Rectal smooth muscle tissue (tissue), 1 donor: ENCODE data around the gene NEK3.
"Not testable (repeated sequence)": the region's sequence is repeated elsewhere in the genome, so short reads cannot be mapped to it uniquely, and the experiment has no call there.

Source experiments
- H3K27ac ChIP-seq: one replicate; pipeline ENCODE4 v1.7.0; 2013; ENCODE audit warnings: low read depth, low read length, inconsistent platforms
- H3K27me3 ChIP-seq: one replicate; pipeline ENCODE4 v1.7.0; 2013; ENCODE audit warnings: low read length; ENCODE audit not compliant: control insufficient read depth, insufficient read depth
- H3K36me3 ChIP-seq: one replicate; pipeline ENCODE4 v1.7.0; 2013; ENCODE audit warnings: low read length; ENCODE audit not compliant: control insufficient read depth, insufficient read depth
- H3K4me1 ChIP-seq: one replicate; pipeline ENCODE4 v1.7.0; 2013; ENCODE audit warnings: low read length; ENCODE audit not compliant: control insufficient read depth, insufficient read depth
- H3K4me3 ChIP-seq: one replicate; pipeline ENCODE4 v1.7.0; 2013; ENCODE audit warnings: low read length
- H3K9ac ChIP-seq: one replicate; pipeline ENCODE4 v1.7.0; 2013; ENCODE audit warnings: low read length

Gene NEK3

DNA sequence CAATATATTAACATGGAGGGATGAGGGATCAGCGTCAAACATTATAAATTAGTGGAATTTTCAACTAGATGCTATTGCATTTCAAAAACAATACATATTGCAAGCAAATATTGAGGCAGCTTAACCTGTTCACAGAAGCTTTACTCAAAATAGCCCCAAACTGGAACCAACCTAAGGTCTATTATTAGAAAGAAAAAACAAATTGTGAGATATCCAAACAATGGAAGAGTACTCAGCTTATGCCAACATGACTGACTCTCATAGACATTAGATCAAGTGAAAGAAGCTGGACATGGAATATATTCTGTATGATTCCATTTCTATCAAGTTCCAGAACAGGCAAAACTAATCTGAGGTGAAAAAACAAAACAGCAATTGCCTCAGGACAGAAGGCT is 27.6 kb upstream of the NEK3 start:
- Histone ChIP-seq H3K4me3 (no peak overlapping the region), H3K27me3 (no peaks in the 10 kb centered on the region), H3K27ac (no peak overlapping the region), H3K9ac (no peak overlapping the region), H3K36me3 (peaks cover 4% of the 10 kb centered on the region), H3K4me1 (peaks cover 2% of the 10 kb centered on the region)

DNA sequence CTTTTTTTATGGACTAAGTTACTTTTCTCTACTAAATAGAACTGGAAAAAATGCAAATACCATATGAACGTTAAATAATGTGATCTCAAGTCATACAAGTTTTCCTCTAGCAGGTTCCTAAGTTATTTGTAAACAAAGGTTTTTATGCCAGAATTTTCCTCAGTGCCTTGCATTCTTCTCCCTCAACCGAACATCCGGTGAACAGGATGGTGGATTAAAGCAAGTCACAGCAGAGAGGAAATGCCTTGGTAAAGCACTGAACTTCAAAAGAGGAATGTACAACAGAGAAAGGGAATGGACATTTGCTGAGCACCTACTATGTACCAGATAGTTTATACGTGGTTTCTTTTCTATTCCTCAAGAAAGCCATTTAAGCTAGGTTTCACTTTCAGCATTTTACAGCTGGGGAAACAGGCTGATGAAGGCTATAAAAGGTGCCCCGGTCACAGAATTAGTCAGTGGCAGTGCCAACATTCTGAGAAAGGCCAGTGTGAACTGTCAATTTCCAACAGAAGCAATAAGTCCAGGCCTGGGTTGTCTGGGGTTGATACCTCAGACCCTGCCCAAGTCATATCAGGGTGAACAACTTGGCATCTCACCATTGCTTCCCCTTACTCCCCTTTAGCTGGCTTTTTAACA is 22.0 kb upstream of the NEK3 start:
- not testable (repeated sequence) for H3K4me1 ChIP-seq, H3K27me3 ChIP-seq, H3K9ac ChIP-seq, H3K27ac ChIP-seq, H3K36me3 ChIP-seq, H3K4me3 ChIP-seq

DNA sequence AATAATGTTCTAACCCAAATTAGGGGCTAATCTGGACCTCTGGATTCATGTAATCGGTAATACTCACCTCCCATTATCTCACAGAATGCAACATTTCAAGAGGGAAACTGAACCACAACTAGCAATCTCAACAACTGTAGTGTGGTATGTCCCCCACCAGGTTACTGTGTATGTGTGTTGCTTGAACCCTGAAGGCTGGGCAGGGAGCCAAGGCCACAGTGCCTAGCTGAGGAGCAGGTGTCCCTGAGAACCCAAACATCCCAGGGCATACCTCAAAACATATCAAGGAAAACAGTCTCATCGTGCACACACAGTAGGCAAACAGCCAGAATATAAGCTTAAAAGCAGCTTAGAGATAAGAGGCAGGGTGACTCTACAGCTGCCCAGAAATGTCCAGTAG is 20.5 kb upstream of the NEK3 start:
- Histone ChIP-seq H3K4me3 (no peak overlapping the region), H3K36me3 (peaks cover 6% of the 10 kb centered on the region), H3K27me3 (no peaks in the 10 kb centered on the region), H3K27ac (no peak overlapping the region), H3K9ac (no peak overlapping the region), H3K4me1 (no peaks in the 10 kb centered on the region)

DNA sequence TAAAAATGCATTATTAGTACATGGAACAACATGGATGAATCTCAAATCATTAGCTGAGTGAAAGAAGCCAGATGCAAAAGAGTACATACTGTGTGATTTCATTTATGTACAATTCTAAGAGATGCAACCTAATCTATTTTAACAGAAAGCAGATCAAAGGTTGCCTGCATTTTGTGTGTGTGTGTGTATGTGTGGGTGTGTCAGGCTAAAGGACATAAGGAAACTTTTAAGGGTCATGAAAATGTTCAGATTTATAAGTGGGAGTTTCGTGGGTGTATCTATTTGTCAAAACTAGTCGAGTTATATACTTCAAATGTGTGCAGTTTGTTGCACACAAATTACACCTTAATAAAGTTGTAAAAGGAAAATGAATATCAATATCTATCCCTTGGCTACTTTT is 17.9 kb upstream of the NEK3 start:
- Histone ChIP-seq H3K9ac (no peak overlapping the region), H3K36me3 (peaks cover 5% of the 10 kb centered on the region), H3K4me3 (no peak overlapping the region), H3K27ac (no peak overlapping the region), H3K27me3 (no peaks in the 10 kb centered on the region), H3K4me1 (no peaks in the 10 kb centered on the region)

DNA sequence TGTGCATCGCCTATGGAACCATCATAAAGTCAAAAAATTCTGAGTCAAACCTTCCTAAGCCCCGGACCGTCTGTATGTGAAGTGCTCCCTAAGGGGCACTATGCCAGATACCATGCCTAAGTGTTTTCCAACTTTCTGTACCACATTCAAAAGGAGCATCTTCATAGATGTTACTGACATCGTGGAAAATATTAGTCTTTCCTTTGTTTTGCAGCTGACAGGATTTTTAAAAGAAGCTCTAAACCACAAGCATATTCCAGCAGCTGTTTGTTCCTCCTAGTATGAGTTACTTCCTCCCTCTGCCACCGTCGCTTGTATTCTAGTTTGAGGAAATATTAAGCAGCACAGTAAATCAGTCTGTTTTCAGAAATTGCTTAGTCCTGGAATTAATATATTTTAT is 14.6 kb upstream of the NEK3 start:
- not testable (repeated sequence) for H3K9ac ChIP-seq, H3K36me3 ChIP-seq, H3K27me3 ChIP-seq, H3K27ac ChIP-seq, H3K4me3 ChIP-seq, H3K4me1 ChIP-seq

DNA sequence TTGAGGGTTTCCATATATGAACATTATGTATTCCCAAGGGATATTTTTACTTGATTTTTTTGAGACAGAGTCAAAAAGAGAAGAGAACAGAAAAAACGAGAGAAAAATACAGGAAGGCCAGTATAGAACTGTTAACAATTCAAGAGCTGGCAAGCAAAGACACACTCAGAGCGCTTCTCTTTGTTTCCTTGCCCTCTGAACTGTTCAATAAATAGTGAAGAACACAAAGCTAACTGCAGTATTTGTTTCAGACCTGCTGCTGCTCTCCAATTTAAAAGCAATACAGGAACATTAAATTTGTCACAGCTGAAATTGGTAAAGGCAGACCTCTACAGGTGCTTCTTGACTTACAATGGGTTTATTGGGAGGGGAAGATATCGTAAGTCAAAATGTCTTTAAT is 14.0 kb upstream of the NEK3 start:
- Histone ChIP-seq H3K4me3 (no peak overlapping the region), H3K27ac (no peak overlapping the region), H3K27me3 (no peaks in the 10 kb centered on the region), H3K9ac (no peak overlapping the region), H3K36me3 (peaks cover 6% of the 10 kb centered on the region), H3K4me1 (no peaks in the 10 kb centered on the region)

DNA sequence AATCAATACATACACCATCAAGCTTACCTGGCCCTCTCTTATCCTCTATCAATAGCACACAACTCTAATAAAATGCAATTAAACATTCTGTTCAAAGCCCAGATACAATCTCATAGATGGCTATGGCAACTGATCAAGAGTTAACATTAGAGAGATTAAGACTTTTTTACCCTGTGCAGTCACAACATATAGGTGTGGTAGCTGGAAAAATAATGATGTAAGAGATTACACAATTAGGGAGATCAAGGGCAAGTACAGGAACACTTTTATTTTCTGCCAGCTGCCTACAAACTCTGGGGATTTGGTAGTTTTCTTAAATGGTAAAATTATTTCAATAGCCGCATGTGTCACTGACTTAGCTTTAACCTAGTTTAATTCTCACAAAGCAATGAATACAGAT is 12.3 kb upstream of the NEK3 start:
- not testable (repeated sequence) for H3K9ac ChIP-seq, H3K4me3 ChIP-seq, H3K4me1 ChIP-seq, H3K27me3 ChIP-seq, H3K36me3 ChIP-seq, H3K27ac ChIP-seq

DNA sequence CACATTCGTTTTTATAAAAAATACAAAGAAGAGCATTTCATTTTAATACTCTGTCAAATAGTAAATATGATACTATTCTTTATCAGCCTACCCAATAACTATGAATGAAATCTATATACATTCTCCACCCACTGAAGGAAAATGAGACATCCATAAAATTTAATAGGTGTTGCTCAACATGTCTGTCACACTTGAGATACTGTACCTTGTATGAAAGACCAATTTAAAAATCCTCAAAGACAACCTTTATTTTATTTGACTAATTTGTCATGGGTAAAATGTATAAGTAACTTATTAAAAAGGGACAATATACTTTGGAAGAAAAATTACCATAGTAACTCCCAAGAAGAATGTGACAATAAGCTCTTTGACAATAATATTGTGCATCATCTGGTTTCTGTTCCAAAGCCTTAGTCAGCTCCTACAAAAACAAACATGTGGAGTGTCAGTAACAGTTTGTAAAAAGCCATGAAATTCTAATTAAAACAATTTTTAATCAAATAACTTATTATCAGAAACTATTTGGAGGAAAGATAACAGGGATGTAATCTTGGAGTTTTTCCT is 11.5 kb upstream of the NEK3 start:
- H3K36me3 ChIP-seq, H3K4me1 ChIP-seq, H3K9ac ChIP-seq, H3K27ac ChIP-seq, H3K27me3 ChIP-seq, H3K4me3 ChIP-seq: not testable (repeated sequence)

DNA sequence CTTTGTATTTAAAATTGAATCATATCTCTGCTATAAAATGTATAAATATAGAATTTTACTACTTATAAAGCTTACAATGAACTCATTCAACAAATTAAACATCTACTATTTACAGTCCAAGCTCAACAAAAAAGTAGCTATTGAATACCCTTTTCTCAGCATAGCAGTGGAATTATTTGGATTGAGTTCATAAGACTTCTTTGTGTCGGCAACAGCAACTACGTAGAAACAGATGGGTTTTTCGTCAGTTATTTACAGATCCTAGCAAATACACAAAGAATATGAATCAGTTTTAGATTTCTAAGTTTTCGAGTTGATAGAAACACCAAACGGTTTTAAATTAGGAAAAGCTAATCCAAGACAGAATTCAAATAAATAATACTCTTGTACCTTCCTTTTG is 10.4 kb upstream of the NEK3 start:
- H3K27me3 ChIP-seq, result no peaks in the 10 kb centered on the region
- H3K4me3 ChIP-seq, result no peak overlapping the region
- no peaks in the 10 kb centered on the region for H3K4me1 ChIP-seq
- H3K9ac ChIP-seq, result no peak overlapping the region
- peaks cover 6% of the 10 kb centered on the region for H3K36me3 ChIP-seq
- no peak overlapping the region for H3K27ac ChIP-seq

DNA sequence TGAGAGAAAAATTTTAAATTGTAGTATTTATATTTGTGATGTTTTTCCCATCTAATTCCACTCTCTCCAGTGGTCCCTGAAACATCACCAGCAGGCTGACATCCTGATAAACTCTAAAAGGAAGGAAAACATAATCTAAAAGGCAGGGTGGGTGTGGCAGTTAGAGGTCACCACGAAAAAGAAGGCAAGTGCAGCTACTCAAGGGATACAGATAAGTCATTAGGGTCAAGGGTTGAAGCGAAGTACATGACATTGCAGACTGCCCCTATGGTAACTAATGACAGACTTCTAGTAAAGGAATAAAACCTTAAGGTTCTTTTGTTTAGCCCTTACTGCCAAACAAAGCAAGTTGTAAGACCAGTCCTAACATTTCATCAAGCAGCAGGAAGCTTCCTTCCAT is 6.0 kb upstream of the NEK3 start:
- Histone ChIP-seq H3K27me3 (no peaks in the 10 kb centered on the region), H3K9ac (no peak overlapping the region), H3K4me1 (no peaks in the 10 kb centered on the region), H3K4me3 (no peak overlapping the region), H3K27ac (no peak overlapping the region), H3K36me3 (peaks cover 3% of the 10 kb centered on the region)

DNA sequence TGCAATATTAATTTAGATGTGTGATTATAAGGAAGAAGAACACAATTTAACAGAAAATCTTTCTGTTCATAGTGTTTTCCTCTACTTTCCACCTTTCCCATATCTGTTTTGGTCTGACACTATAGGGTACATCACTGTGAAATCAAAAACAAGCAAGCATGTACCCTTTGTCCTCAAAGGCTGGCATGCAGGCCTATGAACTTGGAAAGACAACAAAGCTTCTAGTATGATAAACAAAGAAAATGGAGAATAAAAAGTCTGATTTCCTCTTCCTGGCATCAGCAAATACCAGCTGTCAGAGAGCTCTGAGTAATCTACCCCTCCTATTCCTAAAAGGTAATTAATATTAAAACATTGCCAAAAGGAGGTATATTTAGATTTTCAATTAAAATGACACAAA is 5.6 kb upstream of the NEK3 start:
- no peak overlapping the region for H3K27ac ChIP-seq

DNA sequence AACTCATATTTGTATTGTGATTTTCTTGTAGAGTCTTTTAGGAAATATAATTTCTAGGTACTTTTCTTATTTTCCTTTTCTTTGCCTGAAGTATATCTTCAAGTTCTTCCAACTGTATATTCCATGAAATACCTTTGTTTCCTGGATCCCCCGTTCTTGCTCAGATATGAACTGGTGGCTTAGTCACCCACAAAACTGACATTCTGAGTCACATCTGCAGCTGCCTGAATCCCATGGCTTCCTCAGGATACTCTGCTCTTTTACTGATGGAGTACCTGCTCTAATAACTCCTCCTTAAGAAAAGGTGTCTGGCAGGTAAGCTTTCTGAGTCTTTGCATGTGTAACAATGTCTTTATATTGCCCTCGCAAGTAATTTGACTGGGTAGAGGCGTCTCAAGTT is 4.5 kb upstream of the NEK3 start:
- H3K4me3 ChIP-seq, H3K27ac ChIP-seq, H3K36me3 ChIP-seq, H3K4me1 ChIP-seq, H3K27me3 ChIP-seq, H3K9ac ChIP-seq: not testable (repeated sequence)

More for the DNA sequence above, 5.6 kb upstream of the NEK3 start:
- Histone ChIP-seq H3K4me3 (no peak overlapping the region), H3K36me3 (peaks cover 3% of the 10 kb centered on the region), H3K4me1 (no peaks in the 10 kb centered on the region), H3K27me3 (no peaks in the 10 kb centered on the region), H3K9ac (no peak overlapping the region)

DNA sequence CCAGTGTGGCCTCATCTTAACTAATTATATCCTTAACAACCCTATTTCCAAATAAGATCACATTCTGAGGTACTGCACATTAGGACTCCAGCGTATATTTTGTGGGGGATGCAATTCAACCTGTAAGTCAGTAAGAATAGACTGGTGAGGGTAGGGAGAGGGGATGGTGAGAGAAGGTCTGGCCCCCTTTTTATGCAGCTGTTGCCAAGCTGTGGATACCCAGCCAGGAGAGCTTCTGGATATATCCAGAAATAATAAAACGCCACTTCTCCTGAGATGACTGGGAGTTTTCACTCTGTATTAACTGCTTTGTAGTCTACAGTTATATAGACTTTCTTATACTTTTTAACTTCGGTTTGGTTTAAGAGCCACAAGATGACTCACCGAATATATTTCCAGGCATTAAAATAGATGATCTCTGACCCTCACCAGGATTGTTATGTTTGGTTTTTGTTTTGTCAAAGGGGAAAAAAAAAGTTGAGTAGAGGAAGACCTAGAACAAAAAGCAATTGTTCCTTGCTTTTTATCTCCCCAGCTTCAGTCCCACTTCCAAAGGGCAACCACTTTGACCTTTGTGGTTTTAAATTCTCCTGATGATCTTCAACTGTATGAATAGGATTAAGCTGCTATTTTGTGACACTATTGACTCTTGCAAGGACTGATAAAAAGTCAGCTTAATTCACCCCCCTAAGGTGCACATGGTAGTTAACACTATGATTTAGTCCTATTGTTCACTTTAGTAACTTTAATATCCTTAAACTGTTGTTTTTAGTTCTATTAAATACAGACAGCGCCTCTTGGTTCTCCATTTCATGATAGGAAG is 3.1 kb upstream of the NEK3 start:
- Histone ChIP-seq H3K9ac (no peak overlapping the region), H3K4me1 (no peaks in the 10 kb centered on the region), H3K27ac (no peak overlapping the region), H3K36me3 (no peaks in the 10 kb centered on the region), H3K27me3 (no peaks in the 10 kb centered on the region), H3K4me3 (no peak overlapping the region)
